Endothelial cell of umbilical vein (primary cell): ENCODE measurements around the gene HAL. TPM values are rescaled to one million over a fixed set of nuclear protein-coding genes. Genes with fewer than 3 reads are reported as not detected.

ENCODE experiments used
- BruUV-seq: library from RNA; stranded (reverse); fragments of 400-500 nt; replicated peaks from 2 replicates; lab custom pipeline; 2021; lab: Mats Ljungman, UMichigan
- CTCF ChIA-PET: fragments of 300-600, 350-600 bp; sonication (Branson Sonifier 250); formaldehyde crosslinking; loops from one replicate; lab custom pipeline; 2021; ENCODE audit warnings: antibody characterized with exemption, inconsistent platforms; lab: Charles Lee
- POLR2A ChIA-PET: fragments of 300-600, 350-600 bp; sonication (Branson Sonifier 250); formaldehyde crosslinking; loops from one replicate; lab custom pipeline; 2021; ENCODE audit warnings: antibody characterized with exemption, inconsistent platforms; lab: Charles Lee
- DNase-seq: peaks from one replicate; pipeline ENCODE4 v3.0.0-alpha.2; 2011; ENCODE audit warnings: low read depth, low spot score
- FAIRE-seq: peaks from 2 replicates; lab custom pipeline; 2011; peaks lifted over from hg19 to GRCh38; lab: Jason Lieb, UNC
- H2AFZ ChIP-seq: 2 replicates; pipeline ENCODE4 v1.6.0; 2012; ENCODE audit warnings: low read depth, low read length, control low read depth, inconsistent platforms
- H3K27ac ChIP-seq: 2 replicates; pipeline ENCODE4 v1.5.1; 2011; ENCODE audit warnings: low read depth, mild to moderate bottlenecking, control low read depth, low read length, moderate library complexity; ENCODE audit not compliant: insufficient read depth
- H3K27me3 ChIP-seq, 2 experiments: 2 replicates each; pipeline versions ENCODE4 v1.6.0 to v1.6.1; 2011; ENCODE audit warnings: low read length in 2 of 2, mixed read lengths in 1 of 2; ENCODE audit not compliant: control insufficient read depth in 2 of 2, insufficient read depth in 2 of 2
- H3K36me3 ChIP-seq, 2 experiments: 2 replicates in 1 of 2; 3 replicates in 1 of 2; pipeline ENCODE4 v1.5.1; 2011; ENCODE audit warnings: low read length in 2 of 2, mild to moderate bottlenecking in 1 of 2, moderate library complexity in 1 of 2; ENCODE audit not compliant: control insufficient read depth in 2 of 2, insufficient read depth in 2 of 2; ENCODE audit errors: extremely low read depth in 1 of 2
- H3K4me1 ChIP-seq: 3 replicates; pipeline ENCODE4 v1.5.1; 2011; ENCODE audit warnings: mild to moderate bottlenecking, low read length; ENCODE audit not compliant: control insufficient read depth, insufficient read depth; ENCODE audit errors: extremely low read depth
- H3K4me2 ChIP-seq: 2 replicates; pipeline ENCODE4 v1.6.1; 2011; ENCODE audit warnings: low read length, control low read depth, mixed read lengths; ENCODE audit not compliant: insufficient read depth
- H3K4me3 ChIP-seq, 3 experiments: fragments of 200-600 bp in 1 of 3; sonication (generic), shearing (Covaris generic) in 1 of 3; replicated peaks in 1 of 3; 2 replicates each; pipeline ENCODE4 v1.5.1; 2011 to 2016; ENCODE audit warnings: control low read depth in 3 of 3, low read length in 3 of 3, mild to moderate bottlenecking in 2 of 3, inconsistent platforms in 1 of 3, low read depth in 1 of 3, moderate library complexity in 1 of 3; ENCODE audit not compliant: insufficient read depth in 1 of 3
- H3K79me2 ChIP-seq: 2 replicates; pipeline ENCODE4 v1.6.0; 2012; ENCODE audit warnings: low read length, inconsistent platforms; ENCODE audit not compliant: control insufficient read depth, insufficient read depth
- H3K9ac ChIP-seq: replicated peaks from 2 replicates; pipeline ENCODE3; 2011; ENCODE audit warnings: low read length, control low read depth; ENCODE audit not compliant: insufficient read depth; ENCODE audit errors: extremely low read depth
- H3K9me1 ChIP-seq: replicated peaks from 3 replicates; pipeline ENCODE4 v1.6.0; 2011; ENCODE audit warnings: mild to moderate bottlenecking, low read length; ENCODE audit not compliant: control insufficient read depth, insufficient read depth; ENCODE audit errors: extremely low read depth
- H3K9me3 ChIP-seq: replicated peaks from 2 replicates; pipeline ENCODE4 v1.5.1; 2012; ENCODE audit warnings: low read length, inconsistent platforms; ENCODE audit not compliant: control insufficient read depth, insufficient read depth
- H4K20me1 ChIP-seq: replicated peaks from 2 replicates; pipeline ENCODE3; 2011; ENCODE audit warnings: mild to moderate bottlenecking, low read length; ENCODE audit not compliant: control insufficient read depth, insufficient read depth; ENCODE audit errors: extremely low read depth
- CTCF ChIP-seq, 2 donors: IDR thresholded peaks; 1 replicate in 1 of 2; 2 replicates in 1 of 2; pipeline ENCODE4 v1.5.1; 2011; ENCODE audit warnings: low read length in 2 of 2, mild to moderate bottlenecking in 2 of 2, moderate library complexity in 2 of 2, control low read depth in 1 of 2, inconsistent platforms in 1 of 2, low read depth in 1 of 2; ENCODE audit not compliant: insufficient read depth in 1 of 2; ENCODE audit errors: extremely low read depth in 1 of 2
- EZH2 ChIP-seq: IDR thresholded peaks from 2 replicates; pipeline ENCODE4 v1.6.1; 2012; ENCODE audit warnings: borderline replicate concordance, low read depth, mild to moderate bottlenecking, moderate library complexity, low read length, inconsistent platforms; ENCODE audit not compliant: severe bottlenecking
- FOS ChIP-seq: IDR thresholded peaks from 2 replicates; pipeline ENCODE4 v1.6.1; 2011; ENCODE audit warnings: mild to moderate bottlenecking, low read length, moderate library complexity, borderline replicate concordance; ENCODE audit not compliant: insufficient read depth
- GATA2 ChIP-seq: IDR thresholded peaks from 2 replicates; pipeline ENCODE4 v1.7.0; 2011; ENCODE audit warnings: low read depth, mild to moderate bottlenecking, moderate library complexity, mixed read lengths, low read length; ENCODE audit not compliant: insufficient read length, insufficient read depth
- JUN ChIP-seq: IDR thresholded peaks from 2 replicates; pipeline ENCODE4 v1.6.1; 2011; ENCODE audit warnings: borderline replicate concordance, low read depth; ENCODE audit not compliant: insufficient read length, insufficient read depth
- MAX ChIP-seq: IDR thresholded peaks from 2 replicates; pipeline ENCODE4 v1.6.1; 2011; ENCODE audit not compliant: insufficient read depth, insufficient read length
- MYC ChIP-seq: IDR thresholded peaks from one replicate; pipeline ENCODE4 v1.6.1; 2011; ENCODE audit warnings: mild to moderate bottlenecking, low read depth, low read length
- POLR2A ChIP-seq: IDR thresholded peaks from 2 replicates; pipeline ENCODE4 v1.6.1; 2012; ENCODE audit warnings: low read depth, mild to moderate bottlenecking, control low read depth, low read length
- POLR2AphosphoS5 ChIP-seq: IDR thresholded peaks from 2 replicates; pipeline ENCODE4 v1.6.1; 2012; ENCODE audit warnings: low read depth, mild to moderate bottlenecking, control low read depth, low read length, moderate library complexity; ENCODE audit not compliant: insufficient read depth
- dilution Hi-C: fragments of 300-500 bp; cut with MboI; formaldehyde crosslinking; loops from one replicate; pipeline ENCODE4 v1.15.0; 2019; ENCODE audit warnings: low sequenced_read_pairs; ENCODE audit not compliant: extremely low pct_ligation_motif_present
- intact Hi-C: fragments of 100-400 bp; cut with micrococcal nuclease; formaldehyde crosslinking; loops from one replicate; pipeline ENCODE4 v1.10.0; 2022
- polyA plus RNA-seq, 4 experiments: library from polyadenylated mRNA; depleted of rRNA in 3 of 4; stranded (reverse) in 3 of 4; unstranded in 1 of 4; fragments of >200 nt; gene quantifications; 2 replicates each; pipeline versions ENCODE4 v1.2.1 to v1.2.3, GENCODE V29; 2011 to 2012; ENCODE audit warnings: missing spikeins in 1 of 4
- total RNA-seq: library from RNA; stranded (reverse); gene quantifications from 2 replicates; pipeline ENCODE4 v1.2.3, GENCODE V29; 2021

Gene HAL
- total and polyA plus RNA-seq, 2 donors (not counting 3 experiments of a cell fraction or from before 2014, with no cell fraction given): 0.18 to 0.62 TPM

GRCh38 chr12:96040305-96041133, 44.4 kb upstream of the HAL start:
- H3K27me3 ChIP-seq: no peaks in the 10 kb centered on the region
- no peak overlapping the region for H3K9ac ChIP-seq
- POLR2A ChIA-PET: no interaction called here
- no peaks in the 10 kb centered on the region for H3K9me1 ChIP-seq
- H2AFZ ChIP-seq: no peak overlapping the region
- H3K36me3 ChIP-seq: no peaks in the 10 kb centered on the region
- dilution Hi-C loops: no loop called here
- no peak overlapping the region for H3K4me3 ChIP-seq
- no TSS peak for BruUV-seq
- no peaks in the 10 kb centered on the region for H3K79me2 ChIP-seq
- intact Hi-C loops: no loop called here
- H3K9me3 ChIP-seq: no peaks in the 10 kb centered on the region
- no peaks in the 10 kb centered on the region for H3K4me1 ChIP-seq
- H3K27ac ChIP-seq: no peak overlapping the region
- FAIRE-seq (no peak), DNase-seq (no peak)
- no peak for TF ChIP-seq POLR2AphosphoS5
- no peak for TF ChIP-seq FOS
- no peak for TF ChIP-seq GATA2
- TF ChIP-seq EZH2: no peak
- TF ChIP-seq MYC: no peak
- no peak for TF ChIP-seq MAX
- TF ChIP-seq JUN: no peak
- TF ChIP-seq CTCF (IDR thresholded peaks at IDR 0.05; ENCODE audit: extremely low read depth in 1 of 2, insufficient read depth in 1 of 2, low read depth in 1 of 2, low read length in 2 of 2): no peak
- TF ChIP-seq POLR2A: no peak
- CTCF ChIA-PET: no interaction called here
- no peaks in the 10 kb centered on the region for H4K20me1 ChIP-seq
- no peak overlapping the region for H3K4me2 ChIP-seq
